Measurements from ENCODE around the gene PTPRT.

Gene PTPRT

DNA sequence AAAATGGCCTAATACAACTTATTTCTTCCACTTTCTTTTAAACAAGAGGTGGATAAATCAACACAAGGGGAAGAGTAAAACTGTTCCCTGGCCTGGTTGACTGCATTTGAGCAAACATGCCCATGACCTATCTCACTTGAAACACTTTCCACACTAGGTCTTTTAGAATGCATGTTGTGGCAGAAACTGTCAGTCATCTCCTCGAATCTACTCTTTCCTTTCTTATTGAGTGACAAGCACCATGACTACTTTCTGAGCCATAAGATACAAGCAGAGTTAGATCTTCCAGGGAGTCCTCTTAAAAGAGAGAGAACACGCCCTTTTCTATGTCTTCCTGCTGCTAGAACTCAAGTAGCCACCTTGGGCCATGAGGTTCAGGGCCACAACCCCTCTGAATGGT lies 66.5 kb downstream of the PTPRT start:
- POLR2A ChIA-PET (ENCODE audit: low non-redundant PET), result no interaction called here
- TF ChIP-seq, protein P1, sequence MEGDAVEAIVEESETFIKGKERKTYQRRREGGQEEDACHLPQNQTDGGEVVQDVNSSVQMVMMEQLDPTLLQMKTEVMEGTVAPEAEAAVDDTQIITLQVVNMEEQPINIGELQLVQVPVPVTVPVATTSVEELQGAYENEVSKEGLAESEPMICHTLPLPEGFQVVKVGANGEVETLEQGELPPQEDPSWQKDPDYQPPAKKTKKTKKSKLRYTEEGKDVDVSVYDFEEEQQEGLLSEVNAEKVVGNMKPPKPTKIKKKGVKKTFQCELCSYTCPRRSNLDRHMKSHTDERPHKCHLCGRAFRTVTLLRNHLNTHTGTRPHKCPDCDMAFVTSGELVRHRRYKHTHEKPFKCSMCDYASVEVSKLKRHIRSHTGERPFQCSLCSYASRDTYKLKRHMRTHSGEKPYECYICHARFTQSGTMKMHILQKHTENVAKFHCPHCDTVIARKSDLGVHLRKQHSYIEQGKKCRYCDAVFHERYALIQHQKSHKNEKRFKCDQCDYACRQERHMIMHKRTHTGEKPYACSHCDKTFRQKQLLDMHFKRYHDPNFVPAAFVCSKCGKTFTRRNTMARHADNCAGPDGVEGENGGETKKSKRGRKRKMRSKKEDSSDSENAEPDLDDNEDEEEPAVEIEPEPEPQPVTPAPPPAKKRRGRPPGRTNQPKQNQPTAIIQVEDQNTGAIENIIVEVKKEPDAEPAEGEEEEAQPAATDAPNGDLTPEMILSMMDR (conservative IDR thresholded peaks at IDR 0.05; ENCODE audit: low read depth), result no peak
- H3K27ac ChIP-seq, result no peak overlapping the region
- CTCF ChIA-PET, result no interaction called here
- DNase-seq (ENCODE audit: low spot score), result no peak

DNA sequence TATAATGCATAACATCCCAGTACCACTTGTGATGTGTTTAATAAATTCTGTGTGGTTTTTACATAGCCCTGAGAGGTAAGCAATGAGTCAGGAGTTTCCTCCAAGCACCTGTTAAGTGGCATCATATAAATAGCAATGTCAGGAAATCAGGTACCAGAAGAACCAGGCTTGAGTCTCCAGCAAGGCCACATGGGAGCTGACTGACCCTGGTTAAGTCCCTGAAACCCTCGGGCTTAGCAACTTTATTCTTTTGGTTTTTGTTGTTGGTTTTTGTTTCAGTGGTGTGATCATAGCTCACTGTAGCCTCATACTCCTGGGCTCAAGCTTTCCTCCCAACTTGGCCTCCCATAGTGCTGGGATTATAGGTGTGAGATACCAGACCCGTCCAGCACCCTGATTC lies 70.0 kb downstream of the PTPRT start:
- DNase-seq (ENCODE audit: low spot score), result no peak
- ChIA-PET POLR2A (ENCODE audit: low non-redundant PET) (no interaction called here), CTCF (interaction anchor here (0.5 to 0.6 kb wide), 2 partner anchors 125 to 846 kb away, joined by 5 read pairs; no protein-coding TSS in a partner anchor)
- H3K27ac ChIP-seq, result no peak overlapping the region
- TF ChIP-seq, protein P1 (conservative IDR thresholded peaks at IDR 0.05; ENCODE audit: low read depth), result no peak

GRCh38 chr20:43102394-43102793 lies 87.3 kb downstream of the PTPRT start:
- DNase-seq (ENCODE audit: low spot score), result no peak
- TF ChIP-seq, protein P1 (conservative IDR thresholded peaks at IDR 0.05; ENCODE audit: low read depth), result no peak
- CTCF ChIA-PET, result interaction anchor here (0.7 kb wide), 2 partner anchors 69 to 1867 kb away, joined by 3 read pairs; no protein-coding TSS in a partner anchor
- H3K27ac ChIP-seq, result no peak overlapping the region
- POLR2A ChIA-PET (ENCODE audit: low non-redundant PET), result no interaction called here

- CTCF ChIA-PET, result no interaction called here
- TF ChIP-seq, protein P1 (conservative IDR thresholded peaks at IDR 0.05; ENCODE audit: low read depth), result no peak
- DNase-seq (ENCODE audit: low spot score), result no peak
- POLR2A ChIA-PET (ENCODE audit: low non-redundant PET), result no interaction called here
- H3K27ac ChIP-seq, result no peak overlapping the region
These were observed 92.8 kb downstream of the PTPRT start for GRCh38 chr20:43096931-43097260.

GRCh38 chr20:43096126-43096930 lies 93.4 kb downstream of the PTPRT start:
- no peak overlapping the region for H3K27ac ChIP-seq
- CTCF ChIA-PET, result no interaction called here
- TF ChIP-seq, protein P1 (conservative IDR thresholded peaks at IDR 0.05; ENCODE audit: low read depth), result no peak
- POLR2A ChIA-PET (ENCODE audit: low non-redundant PET), result no interaction called here
- no peak for DNase-seq (ENCODE audit: low spot score)

DNA sequence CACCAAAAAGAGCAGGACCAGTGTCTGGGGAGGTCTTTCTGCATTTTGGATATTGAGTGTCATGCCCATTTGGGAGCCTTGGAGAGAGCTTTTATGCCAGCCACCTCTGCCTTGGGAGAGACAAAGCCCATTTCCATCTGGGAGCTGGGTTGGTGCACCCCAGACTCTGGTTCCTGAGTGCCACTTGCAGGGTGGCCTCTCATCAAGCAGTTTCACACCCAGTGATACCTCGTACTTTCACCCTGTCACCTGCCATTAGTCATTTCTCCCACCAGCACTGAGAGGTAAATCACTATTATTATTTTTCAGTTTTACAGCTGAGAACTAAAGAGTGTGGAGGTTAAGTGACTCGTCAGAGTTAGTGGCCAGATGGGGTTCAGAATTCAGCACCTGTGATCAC lies 94.7 kb downstream of the PTPRT start:
- POLR2A ChIA-PET (ENCODE audit: low non-redundant PET), result interaction anchor here (0.6 kb wide), 1 partner anchor 73 kb away, joined by 4 read pairs; no protein-coding TSS in a partner anchor
- CTCF ChIA-PET, result no interaction called here

More for the DNA sequence above, 94.7 kb downstream of the PTPRT start:
- no peak for DNase-seq (ENCODE audit: low spot score)
- TF ChIP-seq, protein P1 (conservative IDR thresholded peaks at IDR 0.05; ENCODE audit: low read depth), result no peak
- no peak overlapping the region for H3K27ac ChIP-seq

Measured in RWPE1 (cell line).